ENCODE measurements around the gene ITPKB. TPM values are rescaled to one million over a fixed set of nuclear protein-coding genes. Genes with fewer than 3 reads are reported as not detected.

The ITPKB gene
- total RNA-seq, 2 experiments from 2014 or later = 40.9 to 43.4 TPM

GRCh38 chr1:226609836-226610455 lies 129.1 kb downstream of the ITPKB start:
- Mint-ChIP-seq H3K27ac (no peak overlapping the region), H3K36me3 (no peaks in the 10 kb centered on the region), H3K4me1 (no peaks in the 10 kb centered on the region), H3K4me3 (no peak overlapping the region), H3K27me3 (peaks cover 3% of the 10 kb centered on the region), H3K9me3 (ENCODE audit: low read depth) (no peaks in the 10 kb centered on the region)
- no peak for ATAC-seq
- DNase-seq = no peak
- CTCF ChIA-PET = interaction anchor here (0.8 to 2.4 kb wide), 8 partner anchors 9 to 219 kb away, joined by 3 to 11 read pairs (median 4); partner anchors contain the start of genes PARP1 and STUM

GRCh38 chr1:226608699-226609505 lies 130.2 kb downstream of the ITPKB start:
- Mint-ChIP-seq H3K4me3 (no peak overlapping the region), H3K4me1 (no peaks in the 10 kb centered on the region), H3K27ac (no peak overlapping the region), H3K9me3 (ENCODE audit: low read depth) (no peaks in the 10 kb centered on the region), H3K36me3 (no peaks in the 10 kb centered on the region), H3K27me3 (no peaks in the 10 kb centered on the region)
- DNase-seq = peak; percentile 76
- CTCF ChIA-PET = interaction anchor here (0.7 to 2.4 kb wide), 22 partner anchors 9 to 483 kb away, joined by 3 to 12 read pairs (median 4); partner anchors contain the start of gene STUM
- peak; percentile 85 for ATAC-seq

GRCh38 chr1:226607821-226608220 lies 131.3 kb downstream of the ITPKB start:
- CTCF ChIA-PET = interaction anchor here (0.8 to 1.9 kb wide), 9 partner anchors 11 to 482 kb away, joined by 3 to 12 read pairs (median 4); no protein-coding TSS in a partner anchor

GRCh38 chr1:226607268-226607660 lies 131.8 kb downstream of the ITPKB start:
- H3K27me3 Mint-ChIP-seq = no peaks in the 10 kb centered on the region
- ATAC-seq (no peak), DNase-seq (no peak)
- H3K36me3 Mint-ChIP-seq = no peaks in the 10 kb centered on the region
- no peak overlapping the region for H3K27ac Mint-ChIP-seq
- no peaks in the 10 kb centered on the region for H3K9me3 Mint-ChIP-seq (ENCODE audit: low read depth)
- H3K4me1 Mint-ChIP-seq = no peaks in the 10 kb centered on the region
- CTCF ChIA-PET = interaction anchor here (0.7 kb wide), 1 partner anchor 45 kb away, joined by 3 read pairs; no protein-coding TSS in a partner anchor
- no peak overlapping the region for H3K4me3 Mint-ChIP-seq

More at GRCh38 chr1:226607821-226608220, 131.3 kb downstream of the ITPKB start:
- DNase-seq (no peak), ATAC-seq (no peak)
- Mint-ChIP-seq H3K27ac (no peak overlapping the region), H3K27me3 (no peaks in the 10 kb centered on the region), H3K4me3 (no peak overlapping the region), H3K36me3 (no peaks in the 10 kb centered on the region), H3K9me3 (ENCODE audit: low read depth) (no peaks in the 10 kb centered on the region), H3K4me1 (no peaks in the 10 kb centered on the region)

GRCh38 chr1:226606311-226607267 lies 132.5 kb downstream of the ITPKB start:
- Mint-ChIP-seq H3K4me1 (no peaks in the 10 kb centered on the region), H3K27me3 (no peaks in the 10 kb centered on the region), H3K27ac (no peak overlapping the region), H3K4me3 (no peak overlapping the region), H3K36me3 (no peaks in the 10 kb centered on the region), H3K9me3 (ENCODE audit: low read depth) (no peaks in the 10 kb centered on the region)
- no peak for ATAC-seq
- DNase-seq = no peak
- CTCF ChIA-PET = interaction anchor here (0.6 to 0.9 kb wide), 3 partner anchors 45 to 850 kb away, joined by 3 read pairs; no protein-coding TSS in a partner anchor

GRCh38 chr1:226605318-226605950 lies 133.6 kb downstream of the ITPKB start:
- Mint-ChIP-seq H3K4me3 (no peak overlapping the region), H3K27me3 (no peaks in the 10 kb centered on the region), H3K9me3 (ENCODE audit: low read depth) (no peaks in the 10 kb centered on the region), H3K36me3 (no peaks in the 10 kb centered on the region), H3K27ac (no peak overlapping the region), H3K4me1 (no peaks in the 10 kb centered on the region)
- CTCF ChIA-PET = interaction anchor here (1.3 kb wide), 1 partner anchor 180 kb away, joined by 3 read pairs; no protein-coding TSS in a partner anchor
- DNase-seq (no peak), ATAC-seq (no peak)

- H3K4me3 Mint-ChIP-seq = no peak overlapping the region
- H3K4me1 Mint-ChIP-seq = no peaks in the 10 kb centered on the region
- DNase-seq = no peak
- CTCF ChIA-PET = interaction anchor here (1.3 kb wide), 1 partner anchor 180 kb away, joined by 3 read pairs; no protein-coding TSS in a partner anchor
- no peaks in the 10 kb centered on the region for H3K27me3 Mint-ChIP-seq
- H3K36me3 Mint-ChIP-seq = no peaks in the 10 kb centered on the region
- H3K27ac Mint-ChIP-seq = no peak overlapping the region
- no peaks in the 10 kb centered on the region for H3K9me3 Mint-ChIP-seq (ENCODE audit: low read depth)
- no peak for ATAC-seq
Observed at GRCh38 chr1:226604560-226605317, 134.3 kb downstream of the ITPKB start.

- no peak for ATAC-seq
- Mint-ChIP-seq H3K4me3 (no peak overlapping the region), H3K36me3 (no peaks in the 10 kb centered on the region), H3K27me3 (no peaks in the 10 kb centered on the region), H3K27ac (no peak overlapping the region), H3K4me1 (no peaks in the 10 kb centered on the region), H3K9me3 (ENCODE audit: low read depth) (no peaks in the 10 kb centered on the region)
- CTCF ChIA-PET = no interaction called here
- DNase-seq = no peak
Observed at GRCh38 chr1:226603858-226604559, 135.1 kb downstream of the ITPKB start.

- Mint-ChIP-seq H3K27me3 (peaks cover 5% of the 10 kb centered on the region), H3K9me3 (ENCODE audit: low read depth) (no peaks in the 10 kb centered on the region), H3K4me1 (no peaks in the 10 kb centered on the region), H3K36me3 (no peaks in the 10 kb centered on the region), H3K4me3 (no peak overlapping the region), H3K27ac (no peak overlapping the region)
- no peak for DNase-seq
- no peak for ATAC-seq
- CTCF ChIA-PET = no interaction called here
Observed at GRCh38 chr1:226603022-226603857, 135.8 kb downstream of the ITPKB start.

- no peaks in the 10 kb centered on the region for H3K36me3 Mint-ChIP-seq
- ATAC-seq = no peak
- CTCF ChIA-PET = no interaction called here
Observed at GRCh38 chr1:226602186-226603021, 136.7 kb downstream of the ITPKB start.

More at GRCh38 chr1:226602186-226603021, 136.7 kb downstream of the ITPKB start:
- Mint-ChIP-seq H3K27me3 (peaks cover 5% of the 10 kb centered on the region), H3K9me3 (ENCODE audit: low read depth) (no peaks in the 10 kb centered on the region), H3K4me1 (no peaks in the 10 kb centered on the region), H3K4me3 (no peak overlapping the region), H3K27ac (no peak overlapping the region)
- DNase-seq = no peak
